IPS-18c (cell line): ENCODE results near the gene ITGB4.

ENCODE experiments used
- H3K4me3 ChIP-seq: 2 replicates; pipeline ENCODE4 v1.7.0; 2013; ENCODE audit warnings: low read depth, mild to moderate bottlenecking, low read length, moderate library complexity; ENCODE audit not compliant: insufficient read depth
- H3K9me3 ChIP-seq: one replicate; pipeline ENCODE4 v1.6.1; 2013; ENCODE audit warnings: mild to moderate bottlenecking, low read length, moderate library complexity; ENCODE audit not compliant: control insufficient read depth, insufficient read depth

Gene ITGB4

DNA sequence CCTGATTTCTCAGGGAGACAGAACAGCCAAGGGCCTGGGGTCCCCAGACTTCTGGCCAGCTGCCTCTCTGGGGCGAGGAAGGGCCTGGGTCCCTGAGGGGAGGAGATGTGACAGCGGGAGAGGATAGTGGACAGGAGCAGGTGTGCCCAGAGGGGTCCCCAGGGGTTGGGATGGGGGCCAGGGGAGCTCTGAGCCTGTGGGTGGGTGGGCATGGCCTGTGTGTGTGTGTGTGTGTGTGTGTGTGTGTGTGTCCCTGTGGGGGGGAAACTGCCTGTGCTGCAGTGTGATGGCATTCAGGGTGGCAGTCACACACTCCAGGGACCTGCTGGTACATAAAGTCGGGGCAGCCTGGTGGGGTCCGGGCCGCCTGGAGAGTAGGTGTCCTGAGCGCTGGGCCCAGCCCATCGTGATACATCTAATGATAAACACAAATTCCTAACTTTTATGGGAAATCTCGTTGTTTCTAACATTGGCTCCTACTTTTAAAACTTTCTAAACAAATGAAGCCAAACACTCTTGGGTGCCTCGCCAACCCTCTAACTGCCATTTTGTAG lies 1.4 kb downstream of the ITGB4 start:
- no peak overlapping the region for H3K4me3 ChIP-seq
- H3K9me3 ChIP-seq = no peaks in the 10 kb centered on the region

DNA sequence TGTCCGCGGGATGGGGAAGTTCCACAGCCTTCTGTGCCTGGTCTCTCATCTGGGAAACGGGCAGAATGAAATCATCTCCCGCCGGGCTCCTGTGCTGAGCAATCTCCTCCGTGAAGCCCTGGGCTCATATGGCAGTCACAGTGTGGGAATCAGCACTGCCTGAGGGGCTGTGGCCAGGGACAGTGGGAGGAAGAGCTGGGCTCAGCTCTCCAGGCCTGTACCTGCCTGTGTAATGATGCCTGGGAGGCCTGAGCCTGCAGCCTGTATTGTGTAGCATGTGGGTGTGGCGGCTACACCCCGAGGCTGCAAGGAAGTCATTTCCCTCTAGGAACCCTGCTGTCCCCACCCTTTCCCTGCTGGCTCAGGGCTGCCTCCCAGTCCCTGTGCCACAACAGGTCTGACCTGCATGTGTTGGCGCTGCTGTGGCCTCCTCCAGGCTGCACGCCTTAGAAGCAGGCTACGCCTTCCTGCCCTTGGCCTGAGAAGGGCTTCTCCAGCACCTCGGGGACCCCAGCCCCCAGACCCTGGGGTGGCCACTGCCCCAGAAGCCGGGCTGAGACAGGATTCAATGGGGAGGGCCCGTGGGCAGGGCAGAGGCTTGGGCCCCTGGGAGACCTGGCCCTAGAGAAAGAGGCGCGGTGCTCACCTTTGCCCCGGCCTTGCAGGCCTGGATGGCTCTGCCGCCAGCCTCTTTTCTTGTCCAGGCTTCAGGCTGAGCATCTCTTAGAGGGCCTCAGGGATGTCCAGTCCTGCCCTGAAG lies 2.1 kb downstream of the ITGB4 start:
- H3K9me3 ChIP-seq = no peaks in the 10 kb centered on the region
- no peak overlapping the region for H3K4me3 ChIP-seq

DNA sequence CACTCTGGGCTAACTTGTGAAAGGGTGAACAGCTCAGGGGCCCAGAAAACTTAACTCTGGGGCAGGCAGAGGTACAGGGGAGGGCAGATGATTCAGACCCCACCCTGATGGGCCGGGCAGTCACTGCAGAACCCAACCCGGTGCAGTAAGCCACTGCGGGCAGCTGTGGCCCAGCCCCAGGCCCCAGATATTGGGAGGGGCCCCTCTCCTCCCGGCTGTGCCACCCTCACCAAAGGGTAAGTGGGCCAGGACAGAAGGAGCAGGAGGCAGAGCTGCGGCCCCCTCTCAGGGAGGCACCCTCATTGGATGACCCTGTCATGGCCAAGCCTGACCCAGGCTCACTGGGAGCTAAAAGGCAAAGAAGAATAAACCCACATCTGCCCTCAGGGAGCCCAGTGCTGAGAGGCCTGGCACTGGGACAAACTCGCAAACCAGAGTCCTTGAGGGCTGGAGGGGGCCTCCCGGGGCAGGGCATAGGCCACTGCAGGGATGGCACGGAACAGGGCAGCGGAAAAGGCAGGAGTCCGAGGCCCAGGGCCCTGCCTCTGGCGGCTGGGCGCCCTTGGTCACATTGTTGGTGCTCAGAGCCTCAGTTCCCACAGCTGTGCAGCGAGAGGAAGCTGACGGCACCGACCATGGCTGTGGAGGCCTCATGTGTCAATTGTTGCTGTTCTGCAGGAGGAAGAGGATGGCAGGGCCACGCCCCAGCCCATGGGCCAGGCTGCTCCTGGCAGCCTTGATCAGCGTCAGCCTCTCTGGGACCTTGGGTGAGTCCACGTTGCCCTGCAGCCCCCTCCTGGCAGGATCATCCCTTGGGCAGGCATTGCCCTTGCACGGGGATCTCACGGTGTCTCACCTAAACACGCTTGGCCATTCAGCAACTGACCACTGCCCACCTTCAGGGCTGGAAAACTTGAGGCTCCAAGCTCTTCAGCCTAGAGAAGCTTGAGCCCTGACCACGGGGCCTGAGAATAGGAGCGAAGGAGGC lies 3.1 kb downstream of the ITGB4 start:
- Histone ChIP-seq H3K9me3 (no peaks in the 10 kb centered on the region), H3K4me3 (no peak overlapping the region)

DNA sequence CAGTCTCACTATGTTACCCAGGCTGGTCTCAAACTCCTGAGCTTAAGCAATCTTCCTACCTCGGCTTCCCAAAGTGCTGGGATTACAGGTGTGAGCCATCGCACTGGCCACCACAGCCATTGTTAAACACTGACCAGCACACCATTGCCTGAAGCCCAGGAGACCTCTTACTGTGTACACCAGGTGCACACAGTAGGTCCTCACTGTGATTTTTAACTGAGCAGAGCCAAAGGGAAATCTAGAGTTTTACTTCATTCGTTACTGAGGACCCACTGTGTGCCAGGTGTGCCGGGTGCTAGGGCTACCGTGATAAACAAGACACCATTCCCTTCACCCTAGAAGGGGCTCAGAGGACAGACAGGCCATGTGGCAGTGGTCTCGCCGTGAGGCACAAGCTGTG lies 4.2 kb downstream of the ITGB4 start:
- Histone ChIP-seq H3K9me3 (no peaks in the 10 kb centered on the region), H3K4me3 (no peak overlapping the region)

DNA sequence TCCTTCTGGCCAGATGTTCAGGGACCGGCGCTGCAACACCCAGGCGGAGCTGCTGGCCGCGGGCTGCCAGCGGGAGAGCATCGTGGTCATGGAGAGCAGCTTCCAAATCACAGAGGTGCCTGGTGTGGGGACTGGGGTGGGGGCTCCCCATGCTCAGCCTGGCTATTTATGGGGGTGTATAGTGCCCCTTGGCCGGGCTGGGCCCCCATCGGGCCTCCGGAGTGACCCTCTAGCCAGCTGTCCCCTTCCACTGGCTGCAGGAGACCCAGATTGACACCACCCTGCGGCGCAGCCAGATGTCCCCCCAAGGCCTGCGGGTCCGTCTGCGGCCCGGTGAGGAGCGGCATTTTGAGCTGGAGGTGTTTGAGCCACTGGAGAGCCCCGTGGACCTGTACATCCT lies 6.1 kb downstream of the ITGB4 start:
- H3K4me3 ChIP-seq = no peak overlapping the region
- no peaks in the 10 kb centered on the region for H3K9me3 ChIP-seq

DNA sequence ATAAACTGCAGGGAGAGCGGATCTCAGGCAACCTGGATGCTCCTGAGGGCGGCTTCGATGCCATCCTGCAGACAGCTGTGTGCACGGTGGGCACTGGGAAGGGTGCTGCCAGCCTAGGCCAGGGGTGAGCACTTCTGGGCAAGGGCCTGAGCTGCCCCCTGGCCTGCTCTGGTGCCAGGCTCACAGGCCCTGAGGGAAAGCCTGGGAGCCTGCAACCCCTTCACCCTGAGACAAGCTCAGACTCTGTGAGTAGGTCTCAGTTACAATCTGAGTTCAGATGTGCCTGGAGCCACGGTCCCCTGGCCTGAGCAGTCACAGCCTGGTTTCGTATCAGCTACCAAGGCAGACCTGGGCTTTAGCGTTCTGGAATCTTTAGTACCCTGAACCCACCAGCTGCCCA lies 8.1 kb downstream of the ITGB4 start:
- H3K9me3 ChIP-seq = no peaks in the 10 kb centered on the region
- no peak overlapping the region for H3K4me3 ChIP-seq

DNA sequence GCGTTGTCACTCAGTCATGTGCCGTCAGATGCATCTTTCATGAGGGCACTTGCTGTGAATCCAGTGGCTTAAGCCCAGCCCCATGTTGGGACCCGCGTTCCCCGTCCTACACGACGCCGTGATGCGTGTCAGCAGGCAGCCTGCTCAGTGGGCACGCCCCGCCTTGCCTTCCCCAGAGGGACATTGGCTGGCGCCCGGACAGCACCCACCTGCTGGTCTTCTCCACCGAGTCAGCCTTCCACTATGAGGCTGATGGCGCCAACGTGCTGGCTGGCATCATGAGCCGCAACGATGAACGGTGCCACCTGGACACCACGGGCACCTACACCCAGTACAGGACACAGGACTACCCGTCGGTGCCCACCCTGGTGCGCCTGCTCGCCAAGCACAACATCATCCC lies 8.8 kb downstream of the ITGB4 start:
- no peak overlapping the region for H3K4me3 ChIP-seq
- H3K9me3 ChIP-seq = no peaks in the 10 kb centered on the region

DNA sequence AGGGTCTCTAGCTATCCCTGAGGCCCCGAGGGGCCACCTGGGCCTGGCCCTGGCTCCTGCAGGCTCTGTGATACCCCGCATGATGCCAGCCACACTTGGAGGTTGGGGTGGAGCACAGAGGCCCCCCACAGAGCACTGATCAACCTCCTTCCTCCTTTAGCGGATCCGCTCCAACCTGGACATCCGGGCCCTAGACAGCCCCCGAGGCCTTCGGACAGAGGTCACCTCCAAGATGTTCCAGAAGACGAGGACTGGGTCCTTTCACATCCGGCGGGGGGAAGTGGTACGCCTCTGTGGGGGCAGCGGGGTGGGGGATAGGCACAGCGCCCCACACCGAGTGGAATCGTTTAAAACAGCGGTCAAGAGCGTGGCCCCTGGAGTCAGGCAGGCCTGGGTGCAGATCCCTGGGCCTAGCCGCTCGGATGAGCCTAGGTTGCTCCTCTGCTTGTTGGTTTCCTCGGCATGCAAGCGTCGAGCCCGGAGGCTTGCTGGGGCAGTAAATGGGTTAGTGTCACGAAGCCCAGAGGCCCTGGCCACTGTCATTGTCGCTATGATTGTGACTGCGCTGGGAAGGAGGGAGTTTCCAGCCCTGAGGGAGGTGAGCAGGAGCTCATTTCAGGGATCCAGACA lies 9.9 kb downstream of the ITGB4 start:
- no peak overlapping the region for H3K4me3 ChIP-seq
- H3K9me3 ChIP-seq = no peaks in the 10 kb centered on the region

DNA sequence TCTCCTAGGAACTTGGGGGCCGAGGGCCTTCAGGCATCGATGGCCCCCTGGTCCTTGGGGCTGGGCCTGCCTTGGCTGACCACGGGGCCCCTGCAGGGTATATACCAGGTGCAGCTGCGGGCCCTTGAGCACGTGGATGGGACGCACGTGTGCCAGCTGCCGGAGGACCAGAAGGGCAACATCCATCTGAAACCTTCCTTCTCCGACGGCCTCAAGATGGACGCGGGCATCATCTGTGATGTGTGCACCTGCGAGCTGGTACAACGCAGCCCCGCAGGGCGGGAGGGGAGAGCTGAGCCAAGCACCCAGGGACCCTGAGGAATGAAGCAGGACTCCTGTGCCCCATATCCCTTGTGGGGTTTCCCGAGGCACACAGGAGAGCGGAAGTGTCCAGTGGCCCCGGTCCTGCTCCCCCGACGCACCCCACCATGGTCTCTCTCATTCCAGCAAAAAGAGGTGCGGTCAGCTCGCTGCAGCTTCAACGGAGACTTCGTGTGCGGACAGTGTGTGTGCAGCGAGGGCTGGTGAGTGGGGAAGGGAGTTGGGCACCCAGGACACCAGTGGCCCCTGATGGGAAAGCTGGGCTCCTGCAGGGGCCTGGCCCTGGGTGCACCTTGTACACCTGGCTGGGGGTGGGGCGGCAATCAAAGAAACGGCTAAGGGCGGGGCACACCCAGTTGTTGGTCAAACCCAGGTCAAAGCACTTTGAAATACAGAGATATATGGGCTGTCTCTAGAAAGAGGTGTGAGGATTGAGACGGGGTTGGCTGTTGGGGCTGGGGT lies 10.6 kb downstream of the ITGB4 start:
- H3K9me3 ChIP-seq = no peaks in the 10 kb centered on the region
- H3K4me3 ChIP-seq = no peak overlapping the region

DNA sequence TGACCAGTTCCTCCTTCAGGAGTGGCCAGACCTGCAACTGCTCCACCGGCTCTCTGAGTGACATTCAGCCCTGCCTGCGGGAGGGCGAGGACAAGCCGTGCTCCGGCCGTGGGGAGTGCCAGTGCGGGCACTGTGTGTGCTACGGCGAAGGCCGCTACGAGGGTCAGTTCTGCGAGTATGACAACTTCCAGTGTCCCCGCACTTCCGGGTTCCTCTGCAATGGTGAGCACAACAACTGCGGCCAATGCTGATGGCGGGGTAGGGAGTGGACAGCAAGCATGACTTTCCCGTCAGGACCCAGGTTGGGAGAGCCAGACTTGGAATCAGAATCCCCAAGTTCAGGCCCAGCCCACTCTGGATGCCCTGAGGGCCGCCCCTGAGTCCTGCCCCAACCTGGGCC lies 12.2 kb downstream of the ITGB4 start:
- Histone ChIP-seq H3K4me3 (no peak overlapping the region), H3K9me3 (no peaks in the 10 kb centered on the region)

DNA sequence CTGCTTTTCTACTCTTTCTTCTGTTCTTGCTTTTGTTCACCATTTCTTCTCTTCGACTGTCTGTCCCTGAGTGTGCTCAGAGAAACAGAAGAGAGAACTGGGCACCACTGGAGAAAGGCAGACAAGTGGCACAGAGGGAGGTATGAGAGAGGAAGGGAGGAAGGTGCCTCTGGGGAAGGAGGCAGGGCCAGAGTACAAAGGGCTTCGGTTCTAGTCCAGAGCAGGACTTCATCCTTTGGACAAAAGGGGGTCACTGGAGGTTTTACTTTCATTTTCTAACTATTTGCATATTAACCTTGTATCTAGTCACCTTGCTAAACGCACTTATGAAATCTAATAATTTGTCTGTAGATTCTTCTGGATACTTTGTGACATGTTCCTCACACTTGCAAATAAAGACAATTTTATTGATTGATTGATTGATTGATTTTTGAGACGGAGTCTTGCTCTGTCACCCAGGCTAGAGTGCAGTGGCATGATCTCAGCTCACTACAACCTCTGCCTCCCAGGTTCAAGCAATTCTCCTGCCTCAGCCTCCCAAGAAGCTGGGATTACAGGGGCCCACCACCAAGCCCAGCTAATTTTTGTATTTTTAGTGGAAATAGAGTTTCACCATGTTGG lies 13.5 kb downstream of the ITGB4 start:
- H3K4me3 ChIP-seq = no peak overlapping the region
- no peaks in the 10 kb centered on the region for H3K9me3 ChIP-seq

DNA sequence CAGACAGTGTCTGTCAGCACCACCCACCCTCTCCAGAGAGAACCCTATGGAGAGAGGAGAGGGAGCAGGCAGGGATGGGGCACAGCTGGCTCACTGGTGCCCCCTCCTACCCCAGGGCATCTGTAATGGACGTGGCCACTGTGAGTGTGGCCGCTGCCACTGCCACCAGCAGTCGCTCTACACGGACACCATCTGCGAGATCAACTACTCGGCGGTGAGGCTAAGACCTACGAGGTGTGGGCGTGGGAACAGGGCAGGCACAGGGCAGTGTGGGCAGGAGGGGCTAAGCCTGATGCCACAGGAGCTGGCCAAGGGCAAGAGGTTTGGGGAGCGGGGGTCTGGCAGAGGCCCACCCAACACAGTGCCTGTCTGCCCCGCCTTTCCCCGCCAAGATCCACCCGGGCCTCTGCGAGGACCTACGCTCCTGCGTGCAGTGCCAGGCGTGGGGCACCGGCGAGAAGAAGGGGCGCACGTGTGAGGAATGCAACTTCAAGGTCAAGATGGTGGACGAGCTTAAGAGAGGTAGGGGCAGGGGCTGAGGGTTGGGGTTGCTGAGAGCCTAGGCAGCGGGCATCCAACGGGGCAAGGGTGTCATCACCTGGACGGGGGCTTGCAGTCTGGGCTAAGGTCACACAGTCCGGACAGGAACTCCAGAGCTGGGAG lies 15.0 kb downstream of the ITGB4 start:
- no peak overlapping the region for H3K4me3 ChIP-seq
- no peaks in the 10 kb centered on the region for H3K9me3 ChIP-seq

DNA sequence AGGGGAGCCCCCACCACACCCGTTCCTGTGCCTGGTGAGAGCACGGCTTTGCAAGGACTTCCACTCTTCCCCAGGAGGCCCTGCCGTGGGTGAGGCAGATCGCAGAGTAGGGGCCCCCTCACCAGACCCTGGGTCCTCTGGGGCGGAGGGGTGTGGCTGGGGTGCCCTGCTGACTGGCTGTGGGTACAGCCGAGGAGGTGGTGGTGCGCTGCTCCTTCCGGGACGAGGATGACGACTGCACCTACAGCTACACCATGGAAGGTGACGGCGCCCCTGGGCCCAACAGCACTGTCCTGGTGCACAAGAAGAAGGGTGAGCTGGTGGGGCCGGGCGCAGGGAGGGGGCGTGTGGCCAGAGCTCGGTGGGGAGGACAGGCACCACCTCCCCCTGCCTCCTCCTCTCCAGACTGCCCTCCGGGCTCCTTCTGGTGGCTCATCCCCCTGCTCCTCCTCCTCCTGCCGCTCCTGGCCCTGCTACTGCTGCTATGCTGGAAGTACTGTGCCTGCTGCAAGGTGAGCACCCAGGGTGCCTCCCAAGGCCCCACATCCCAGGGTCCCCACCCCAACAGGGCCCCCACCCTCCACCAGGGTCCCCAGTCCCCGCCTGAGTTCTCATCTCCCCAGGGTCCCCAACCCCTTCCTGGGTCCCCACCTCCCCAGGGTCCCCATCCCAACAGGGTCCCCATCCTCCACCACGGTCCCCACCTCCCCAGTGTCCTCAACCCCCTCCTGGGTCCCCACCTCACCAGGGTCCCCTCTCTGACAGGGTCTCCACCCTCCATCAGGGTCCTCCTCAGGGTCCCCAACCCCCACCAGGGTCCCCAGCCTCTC lies 16.1 kb downstream of the ITGB4 start:
- Histone ChIP-seq H3K4me3 (no peak overlapping the region), H3K9me3 (no peaks in the 10 kb centered on the region)

DNA sequence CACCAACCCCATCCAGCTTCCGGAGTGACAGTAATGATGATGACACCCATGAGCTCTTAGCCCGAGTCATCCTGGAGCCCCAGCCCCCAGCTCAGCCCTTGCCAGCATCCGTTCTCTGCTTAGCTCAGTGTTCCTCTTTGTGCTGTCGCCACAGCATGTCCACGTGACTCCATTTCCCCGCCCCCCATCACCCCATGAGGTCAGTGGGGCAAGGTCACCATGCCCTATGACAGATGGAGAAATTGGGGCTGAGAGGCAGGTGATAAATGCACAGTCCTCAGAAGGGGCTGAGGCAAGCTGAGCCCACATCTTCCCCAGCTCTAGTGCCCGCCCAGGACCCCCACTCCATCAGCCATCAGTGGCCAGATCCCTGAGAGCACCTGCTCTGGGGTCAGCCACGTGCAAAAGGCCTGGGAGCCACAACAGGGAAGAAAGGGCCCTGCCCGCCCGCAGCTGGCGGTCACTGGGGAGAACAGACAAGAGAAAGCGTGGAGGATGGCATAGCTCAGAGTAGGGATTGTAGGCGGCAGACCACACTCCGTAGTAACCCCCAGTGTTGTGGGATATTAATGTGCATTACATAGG lies 17.1 kb downstream of the ITGB4 start:
- Histone ChIP-seq H3K4me3 (no peak overlapping the region), H3K9me3 (no peaks in the 10 kb centered on the region)

DNA sequence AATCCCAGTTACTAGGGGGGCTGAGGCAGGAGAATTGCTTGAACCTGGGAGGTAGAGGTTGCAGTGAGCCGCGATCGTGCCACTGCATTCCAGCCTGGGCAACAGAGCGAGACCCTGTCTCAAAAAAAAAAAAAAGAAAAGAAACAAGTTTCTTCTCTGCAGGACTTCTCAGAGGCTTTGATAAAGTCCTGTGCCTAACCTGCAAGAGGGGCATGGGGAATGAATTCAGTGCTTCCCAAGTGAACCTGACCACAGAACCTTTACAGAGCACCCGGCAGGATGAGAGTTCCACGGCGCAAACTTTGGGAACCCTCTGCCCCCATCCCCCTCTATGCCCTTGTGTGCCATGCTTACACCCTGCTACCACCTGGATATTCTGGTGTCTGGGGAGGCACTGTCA lies 17.9 kb downstream of the ITGB4 start:
- no peak overlapping the region for H3K4me3 ChIP-seq
- H3K9me3 ChIP-seq = no peaks in the 10 kb centered on the region
